K562 (cell line): Measurements from ENCODE around the gene VEGFA. TPM values are rescaled to one million over a fixed set of nuclear protein-coding genes. Genes with fewer than 3 reads are reported as not detected.

Experiments used
- BRF2 ChIP-seq: IDR thresholded peaks from 3 replicates; pipeline ENCODE4 v1.6.1; 2011; ENCODE audit warnings: borderline replicate concordance, mild to moderate bottlenecking; ENCODE audit not compliant: insufficient read length, insufficient read depth
- DMBX1 ChIP-seq: fragments of 250-450 bp; sonication (Bioruptor Pico); IDR thresholded peaks from 2 replicates; pipeline ENCODE4 v1.8.0; 2022; ENCODE audit warnings: inconsistent platforms, mild to moderate bottlenecking, moderate library complexity, borderline replicate concordance
- HMG20A ChIP-seq: fragments of 450-650 bp; formaldehyde crosslinking; conservative IDR thresholded peaks from 2 replicates; pipeline ENCODE4 v1.4.0; 2020; ENCODE audit warnings: mild to moderate bottlenecking, mixed read lengths
- HNRNPK ChIP-seq: fragments of 200-400 bp; formaldehyde crosslinking; IDR thresholded peaks from one replicate; pipeline ENCODE4 v1.6.1; 2018; ENCODE audit warnings: mild to moderate bottlenecking, low read depth, low read length; ENCODE audit not compliant: poor library complexity, severe bottlenecking
- MCM3 ChIP-seq: fragments of 450-650 bp; IDR thresholded peaks from 2 replicates; pipeline ENCODE4 v1.6.1; 2016
- PHB2 ChIP-seq: fragments of 450-650 bp; IDR thresholded peaks from 2 replicates; pipeline ENCODE4 v1.6.1; 2017; ENCODE audit warnings: low read depth
- SMARCC2 ChIP-seq: fragments of 450-650 bp; IDR thresholded peaks from 2 replicates; pipeline ENCODE4 v1.6.1; 2017; ENCODE audit warnings: antibody characterized with exemption, moderate library complexity, mild to moderate bottlenecking, low read depth
- SREBF2 ChIP-seq: sonication (generic); formaldehyde crosslinking; IDR thresholded peaks from 2 replicates; pipeline ENCODE4 v1.4.0; 2020; ENCODE audit warnings: mild to moderate bottlenecking, missing genetic modification reagents
- TEAD1 ChIP-seq, 2 experiments: fragments of 450-650 bp in 1 of 2; sonication (generic) in 1 of 2; formaldehyde crosslinking; IDR thresholded peaks; 2 replicates each; pipeline versions ENCODE4 v1.4.0 to v1.8.0; 2020 to 2022; ENCODE audit warnings: mild to moderate bottlenecking in 2 of 2, missing genetic modification reagents in 1 of 2
- ZNF197 ChIP-seq: fragments of 200-800 bp; sonication (Bioruptor generic); IDR thresholded peaks from 2 replicates; pipeline ENCODE4 v1.6.1; 2016; ENCODE audit warnings: low read depth, missing genetic modification characterization, missing compliant biosample characterization
- ZNF23 ChIP-seq: fragments of 250-450 bp; sonication (Bioruptor Pico); IDR thresholded peaks from 2 replicates; pipeline ENCODE4 v1.4.0; 2020; ENCODE audit warnings: mild to moderate bottlenecking
- ZNF253 ChIP-seq: fragments of 250-450 bp; sonication (Bioruptor Pico); conservative IDR thresholded peaks from 2 replicates; pipeline ENCODE4 v1.6.1; 2021; ENCODE audit warnings: mild to moderate bottlenecking
- ZNF511 ChIP-seq: sonication (generic); formaldehyde crosslinking; IDR thresholded peaks from 2 replicates; pipeline ENCODE4 v1.8.0; 2022; ENCODE audit warnings: mild to moderate bottlenecking, missing genetic modification reagents
- ZNF696 ChIP-seq: fragments of 250-450 bp; sonication (Bioruptor Pico); conservative IDR thresholded peaks from 2 replicates; pipeline ENCODE4 v1.4.0; 2020; ENCODE audit warnings: mild to moderate bottlenecking, moderate library complexity
- polyA plus RNA-seq, 8 experiments: library from polyadenylated mRNA; depleted of rRNA in 4 of 8; stranded (reverse) in 5 of 8; unstranded in 3 of 8; fragments of >200 nt; fragmentation: Nextera tagmentation in 2 of 8; fragmentation: Illumina TruSeq in 1 of 8; extraction: Ambion mirVana in 2 of 8; extraction: Trizol in 1 of 8; gene quantifications; 2 replicates each; pipeline versions ENCODE4 v1.2.1 to v1.2.3, GENCODE V29; 2011 to 2014; ENCODE audit warnings: inconsistent platforms in 1 of 8, missing spikeins in 1 of 8
- total RNA-seq, 7 experiments: library from RNA; depleted of rRNA in 6 of 7; stranded (reverse); fragments of >200 nt in 6 of 7; fragmentation: Illumina TruSeq in 2 of 7; extraction: Trizol in 2 of 7; gene quantifications; 2 replicates each; pipeline versions ENCODE4 v1.2.1 to v1.2.3, GENCODE V29; 2011 to 2021; ENCODE audit warnings: low replicate concordance in 1 of 7
- TF ChIP-seq, protein P1 (sequence below): fragments of 450-650 bp; IDR thresholded peaks from 2 replicates; pipeline ENCODE4 v1.6.1; 2017; ENCODE audit warnings: antibody characterized with exemption, mild to moderate bottlenecking
- TF ChIP-seq, protein P2 (sequence below), 2 experiments: fragments of 450-650 bp; IDR thresholded peaks; 2 replicates each; pipeline ENCODE4 v1.6.1; 2018; ENCODE audit warnings: mild to moderate bottlenecking in 2 of 2, low read depth in 1 of 2; ENCODE audit not compliant: partially characterized antibody in 2 of 2

VEGFA gene
- total and polyA plus RNA-seq, 9 of the 15 experiments (the other 6 are each of a cell fraction or from before 2014, with no cell fraction given) = 14.0 to 271 (median 124) TPM

DNA sequence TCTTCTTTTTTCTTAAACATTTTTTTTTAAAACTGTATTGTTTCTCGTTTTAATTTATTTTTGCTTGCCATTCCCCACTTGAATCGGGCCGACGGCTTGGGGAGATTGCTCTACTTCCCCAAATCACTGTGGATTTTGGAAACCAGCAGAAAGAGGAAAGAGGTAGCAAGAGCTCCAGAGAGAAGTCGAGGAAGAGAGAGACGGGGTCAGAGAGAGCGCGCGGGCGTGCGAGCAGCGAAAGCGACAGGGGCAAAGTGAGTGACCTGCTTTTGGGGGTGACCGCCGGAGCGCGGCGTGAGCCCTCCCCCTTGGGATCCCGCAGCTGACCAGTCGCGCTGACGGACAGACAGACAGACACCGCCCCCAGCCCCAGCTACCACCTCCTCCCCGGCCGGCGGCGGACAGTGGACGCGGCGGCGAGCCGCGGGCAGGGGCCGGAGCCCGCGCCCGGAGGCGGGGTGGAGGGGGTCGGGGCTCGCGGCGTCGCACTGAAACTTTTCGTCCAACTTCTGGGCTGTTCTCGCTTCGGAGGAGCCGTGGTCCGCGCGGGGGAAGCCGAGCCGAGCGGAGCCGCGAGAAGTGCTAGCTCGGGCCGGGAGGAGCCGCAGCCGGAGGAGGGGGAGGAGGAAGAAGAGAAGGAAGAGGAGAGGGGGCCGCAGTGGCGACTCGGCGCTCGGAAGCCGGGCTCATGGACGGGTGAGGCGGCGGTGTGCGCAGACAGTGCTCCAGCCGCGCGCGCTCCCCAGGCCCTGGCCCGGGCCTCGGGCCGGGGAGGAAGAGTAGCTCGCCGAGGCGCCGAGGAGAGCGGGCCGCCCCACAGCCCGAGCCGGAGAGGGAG is 580 bp downstream of the VEGFA start (continued):
- 0 out of 4 replicates have a peak, but pooled peaks of 1 of the 2 experiments have one; percentile 29 for TF ChIP-seq TEAD1 (CRISPR knock-in tag; IDR thresholded peaks at IDR 0.05)
- TF ChIP-seq, protein P1, sequence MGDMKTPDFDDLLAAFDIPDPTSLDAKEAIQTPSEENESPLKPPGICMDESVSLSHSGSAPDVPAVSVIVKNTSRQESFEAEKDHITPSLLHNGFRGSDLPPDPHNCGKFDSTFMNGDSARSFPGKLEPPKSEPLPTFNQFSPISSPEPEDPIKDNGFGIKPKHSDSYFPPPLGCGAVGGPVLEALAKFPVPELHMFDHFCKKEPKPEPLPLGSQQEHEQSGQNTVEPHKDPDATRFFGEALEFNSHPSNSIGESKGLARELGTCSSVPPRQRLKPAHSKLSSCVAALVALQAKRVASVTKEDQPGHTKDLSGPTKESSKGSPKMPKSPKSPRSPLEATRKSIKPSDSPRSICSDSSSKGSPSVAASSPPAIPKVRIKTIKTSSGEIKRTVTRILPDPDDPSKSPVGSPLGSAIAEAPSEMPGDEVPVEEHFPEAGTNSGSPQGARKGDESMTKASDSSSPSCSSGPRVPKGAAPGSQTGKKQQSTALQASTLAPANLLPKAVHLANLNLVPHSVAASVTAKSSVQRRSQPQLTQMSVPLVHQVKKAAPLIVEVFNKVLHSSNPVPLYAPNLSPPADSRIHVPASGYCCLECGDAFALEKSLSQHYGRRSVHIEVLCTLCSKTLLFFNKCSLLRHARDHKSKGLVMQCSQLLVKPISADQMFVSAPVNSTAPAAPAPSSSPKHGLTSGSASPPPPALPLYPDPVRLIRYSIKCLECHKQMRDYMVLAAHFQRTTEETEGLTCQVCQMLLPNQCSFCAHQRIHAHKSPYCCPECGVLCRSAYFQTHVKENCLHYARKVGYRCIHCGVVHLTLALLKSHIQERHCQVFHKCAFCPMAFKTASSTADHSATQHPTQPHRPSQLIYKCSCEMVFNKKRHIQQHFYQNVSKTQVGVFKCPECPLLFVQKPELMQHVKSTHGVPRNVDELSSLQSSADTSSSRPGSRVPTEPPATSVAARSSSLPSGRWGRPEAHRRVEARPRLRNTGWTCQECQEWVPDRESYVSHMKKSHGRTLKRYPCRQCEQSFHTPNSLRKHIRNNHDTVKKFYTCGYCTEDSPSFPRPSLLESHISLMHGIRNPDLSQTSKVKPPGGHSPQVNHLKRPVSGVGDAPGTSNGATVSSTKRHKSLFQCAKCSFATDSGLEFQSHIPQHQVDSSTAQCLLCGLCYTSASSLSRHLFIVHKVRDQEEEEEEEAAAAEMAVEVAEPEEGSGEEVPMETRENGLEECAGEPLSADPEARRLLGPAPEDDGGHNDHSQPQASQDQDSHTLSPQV = no peak
- TF ChIP-seq, protein P2, sequence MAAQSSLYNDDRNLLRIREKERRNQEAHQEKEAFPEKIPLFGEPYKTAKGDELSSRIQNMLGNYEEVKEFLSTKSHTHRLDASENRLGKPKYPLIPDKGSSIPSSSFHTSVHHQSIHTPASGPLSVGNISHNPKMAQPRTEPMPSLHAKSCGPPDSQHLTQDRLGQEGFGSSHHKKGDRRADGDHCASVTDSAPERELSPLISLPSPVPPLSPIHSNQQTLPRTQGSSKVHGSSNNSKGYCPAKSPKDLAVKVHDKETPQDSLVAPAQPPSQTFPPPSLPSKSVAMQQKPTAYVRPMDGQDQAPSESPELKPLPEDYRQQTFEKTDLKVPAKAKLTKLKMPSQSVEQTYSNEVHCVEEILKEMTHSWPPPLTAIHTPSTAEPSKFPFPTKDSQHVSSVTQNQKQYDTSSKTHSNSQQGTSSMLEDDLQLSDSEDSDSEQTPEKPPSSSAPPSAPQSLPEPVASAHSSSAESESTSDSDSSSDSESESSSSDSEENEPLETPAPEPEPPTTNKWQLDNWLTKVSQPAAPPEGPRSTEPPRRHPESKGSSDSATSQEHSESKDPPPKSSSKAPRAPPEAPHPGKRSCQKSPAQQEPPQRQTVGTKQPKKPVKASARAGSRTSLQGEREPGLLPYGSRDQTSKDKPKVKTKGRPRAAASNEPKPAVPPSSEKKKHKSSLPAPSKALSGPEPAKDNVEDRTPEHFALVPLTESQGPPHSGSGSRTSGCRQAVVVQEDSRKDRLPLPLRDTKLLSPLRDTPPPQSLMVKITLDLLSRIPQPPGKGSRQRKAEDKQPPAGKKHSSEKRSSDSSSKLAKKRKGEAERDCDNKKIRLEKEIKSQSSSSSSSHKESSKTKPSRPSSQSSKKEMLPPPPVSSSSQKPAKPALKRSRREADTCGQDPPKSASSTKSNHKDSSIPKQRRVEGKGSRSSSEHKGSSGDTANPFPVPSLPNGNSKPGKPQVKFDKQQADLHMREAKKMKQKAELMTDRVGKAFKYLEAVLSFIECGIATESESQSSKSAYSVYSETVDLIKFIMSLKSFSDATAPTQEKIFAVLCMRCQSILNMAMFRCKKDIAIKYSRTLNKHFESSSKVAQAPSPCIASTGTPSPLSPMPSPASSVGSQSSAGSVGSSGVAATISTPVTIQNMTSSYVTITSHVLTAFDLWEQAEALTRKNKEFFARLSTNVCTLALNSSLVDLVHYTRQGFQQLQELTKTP (IDR thresholded peaks at IDR 0.05; ENCODE audit: low read depth in 1 of 2, partially characterized antibody in 2 of 2) = peak; percentile 82 to 92
- TF ChIP-seq ZNF696 = no peak
- no peak for TF ChIP-seq PHB2
- no peak; the same call in 1 of the 2 replicates for TF ChIP-seq ZNF511
- TF ChIP-seq HMG20A (CRISPR knock-in tag) = no peak
- TF ChIP-seq SREBF2 = no peak
- no peak for TF ChIP-seq MCM3
- TF ChIP-seq HNRNPK = peak; percentile 67
- no peak for TF ChIP-seq ZNF23 (CRISPR knock-in tag)
- 0 out of 2 replicates have a peak, but pooled peaks have one; percentile 47 for TF ChIP-seq SMARCC2
- 0 out of 2 replicates have a peak, but pooled peaks have one; percentile 44 for TF ChIP-seq DMBX1 (CRISPR knock-in tag)
- no peak for TF ChIP-seq ZNF197
- no peak for TF ChIP-seq BRF2
- no peak for TF ChIP-seq ZNF253
